Measurements from ENCODE around the gene FAM3B. TPM values are rescaled to one million over a fixed set of nuclear protein-coding genes. Genes with fewer than 3 reads are reported as not detected.

Gene FAM3B
- total and polyA plus RNA-seq, 9 of the 15 experiments (the other 6 are each of a cell fraction or from before 2014, with no cell fraction given): 0.04 to 0.18 (median 0.12) TPM; not detected in 5

DNA sequence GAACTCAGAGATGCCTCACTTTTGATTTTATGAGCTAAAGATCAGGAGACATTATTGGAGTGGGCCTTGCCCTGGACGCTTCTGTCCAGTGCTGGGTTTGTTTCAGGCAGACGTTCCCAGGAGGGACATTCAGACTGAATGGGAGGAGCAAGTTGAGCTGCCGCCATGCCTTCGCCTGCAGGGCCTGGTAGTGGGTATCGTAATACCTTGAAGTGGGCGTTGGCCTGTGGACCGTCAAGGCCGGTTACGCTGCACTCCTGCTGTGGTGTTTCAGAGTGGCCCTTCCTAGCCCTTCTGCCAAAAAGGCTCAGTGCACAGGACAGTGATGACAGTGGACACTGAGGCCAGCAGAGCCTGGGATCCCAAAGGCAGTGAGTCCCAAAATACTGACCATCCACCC lies 1.6 kb downstream of the FAM3B start:
- Histone ChIP-seq H3K27me3 (ENCODE audit: control insufficient read depth in 2 of 2, insufficient read depth in 2 of 2, low read length in 2 of 2) (peaks cover 17 to 55% of the 10 kb centered on the region in 2 experiments; a peak in 3 of 5 replicates), H3K4me2 (ENCODE audit: insufficient read depth, low read length) (no peak overlapping the region), H3K4me3 (no peak overlapping the region), H2AFZ (ENCODE audit: low read depth, low read length) (no peak overlapping the region), H4K20me1 (replicated peaks; ENCODE audit: control insufficient read depth, insufficient read depth, low read length) (0 out of 2 replicates have a peak, but pooled peaks cover 5% of the 10 kb centered on the region), H3K36me3 (ENCODE audit: control insufficient read depth, insufficient read depth, low read length) (no peaks in the 10 kb centered on the region), H3K27ac (ENCODE audit: extremely low read depth, low read depth, low read length) (no peak overlapping the region), H3K9me3 (replicated peaks; ENCODE audit: control insufficient read depth, insufficient read depth, low read depth, low read length) (no peaks in the 10 kb centered on the region), H3K9me1 (ENCODE audit: control insufficient read depth, insufficient read depth, low read length) (no peaks in the 10 kb centered on the region), H3K79me2 (ENCODE audit: control insufficient read depth, insufficient read depth, low read length) (no peaks in the 10 kb centered on the region), H3K9ac (ENCODE audit: insufficient read depth in 1 of 2, low read depth in 2 of 2, low read length in 2 of 2) (no peak overlapping the region), H3K4me1 (replicated peaks in 1 of 2; ENCODE audit: control insufficient read depth in 2 of 2, insufficient read depth in 2 of 2, low read length in 2 of 2) (peaks cover 0 to 5% of the 10 kb centered on the region in 2 experiments; a peak in 1 of 5 replicates)
- TF ChIP-seq, protein P1, sequence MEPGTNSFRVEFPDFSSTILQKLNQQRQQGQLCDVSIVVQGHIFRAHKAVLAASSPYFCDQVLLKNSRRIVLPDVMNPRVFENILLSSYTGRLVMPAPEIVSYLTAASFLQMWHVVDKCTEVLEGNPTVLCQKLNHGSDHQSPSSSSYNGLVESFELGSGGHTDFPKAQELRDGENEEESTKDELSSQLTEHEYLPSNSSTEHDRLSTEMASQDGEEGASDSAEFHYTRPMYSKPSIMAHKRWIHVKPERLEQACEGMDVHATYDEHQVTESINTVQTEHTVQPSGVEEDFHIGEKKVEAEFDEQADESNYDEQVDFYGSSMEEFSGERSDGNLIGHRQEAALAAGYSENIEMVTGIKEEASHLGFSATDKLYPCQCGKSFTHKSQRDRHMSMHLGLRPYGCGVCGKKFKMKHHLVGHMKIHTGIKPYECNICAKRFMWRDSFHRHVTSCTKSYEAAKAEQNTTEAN (CRISPR knock-in tag; IDR thresholded peaks at IDR 0.05): no peak
- TF ChIP-seq FOS (IDR thresholded peaks at IDR 0.05; ENCODE audit: extremely low read depth, insufficient read length): no peak
- FAIRE-seq (no peak), ATAC-seq (no peak), DNase-seq (ENCODE audit: extremely low read depth in 1 of 4, low spot score in 3 of 4) (no peak)
- no TSS peak for BruUV-seq (replicated peaks)
- in situ Hi-C loops (cut with MboI): no loop called here
- WGBS (ENCODE audit: insufficient coverage, low coverage, missing lambda C conversion rate): 1% methylated on average over 9 of the region's 9 CpGs
- intact Hi-C loops (cut with micrococcal nuclease): no loop called here
- CTCF ChIA-PET (ENCODE audit: low intra/inter-chr PET ratio): no interaction called here
- POLR2A ChIA-PET: no interaction called here

DNA sequence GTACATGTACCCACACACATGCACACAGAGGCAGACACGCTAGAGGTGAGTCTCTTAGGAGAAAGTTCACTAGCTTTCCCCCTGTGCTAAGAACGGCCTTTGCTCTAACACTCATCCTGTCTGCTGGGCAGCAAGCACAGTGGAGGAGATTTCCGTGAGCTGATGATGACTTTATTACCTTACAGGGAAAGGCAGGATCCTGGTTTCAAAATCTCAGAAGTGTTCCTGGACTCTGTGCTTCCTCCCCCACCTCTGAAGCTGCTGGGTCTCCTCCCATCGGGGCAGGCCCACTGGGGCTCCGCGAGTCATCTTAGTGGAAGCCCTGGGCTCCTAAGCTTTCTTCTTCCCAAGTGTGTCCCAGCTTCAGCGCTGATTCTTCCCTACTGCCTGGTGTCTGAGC lies 2.7 kb downstream of the FAM3B start:
- 0% methylated on average over 7 of the region's 7 CpGs for WGBS (ENCODE audit: insufficient coverage, low coverage, missing lambda C conversion rate)
- H3K79me2 ChIP-seq (ENCODE audit: control insufficient read depth, insufficient read depth, low read length): no peaks in the 10 kb centered on the region
- no peak overlapping the region for H3K4me2 ChIP-seq (ENCODE audit: insufficient read depth, low read length)
- intact Hi-C loops (cut with micrococcal nuclease): no loop called here
- peaks cover 0 to 5% of the 10 kb centered on the region in 2 experiments; a peak in 1 of 5 replicates for H3K4me1 ChIP-seq (replicated peaks in 1 of 2; ENCODE audit: control insufficient read depth in 2 of 2, insufficient read depth in 2 of 2, low read length in 2 of 2)
- 0 out of 2 replicates have a peak, but pooled peaks cover 5% of the 10 kb centered on the region for H4K20me1 ChIP-seq (replicated peaks; ENCODE audit: control insufficient read depth, insufficient read depth, low read length)
- POLR2A ChIA-PET: no interaction called here
- FAIRE-seq (no peak), ATAC-seq (no peak), DNase-seq (ENCODE audit: extremely low read depth in 1 of 4, low spot score in 3 of 4) (no peak)
- no peaks in the 10 kb centered on the region for H3K9me1 ChIP-seq (ENCODE audit: control insufficient read depth, insufficient read depth, low read length)
- no peak overlapping the region for H3K27ac ChIP-seq (ENCODE audit: extremely low read depth, low read depth, low read length)
- H3K36me3 ChIP-seq (ENCODE audit: control insufficient read depth, insufficient read depth, low read length): no peaks in the 10 kb centered on the region
- CTCF ChIA-PET (ENCODE audit: low intra/inter-chr PET ratio): no interaction called here
- peaks cover 17 to 59% of the 10 kb centered on the region in 2 experiments; a peak in 3 of 5 replicates for H3K27me3 ChIP-seq (ENCODE audit: control insufficient read depth in 2 of 2, insufficient read depth in 2 of 2, low read length in 2 of 2)
- no peaks in the 10 kb centered on the region for H3K9me3 ChIP-seq (replicated peaks; ENCODE audit: control insufficient read depth, insufficient read depth, low read depth, low read length)
- H3K9ac ChIP-seq (ENCODE audit: insufficient read depth in 1 of 2, low read depth in 2 of 2, low read length in 2 of 2): no peak overlapping the region
- in situ Hi-C loops (cut with MboI): no loop called here
- H3K4me3 ChIP-seq: no peak overlapping the region
- BruUV-seq (replicated peaks): no TSS peak
- no peak overlapping the region for H2AFZ ChIP-seq (ENCODE audit: low read depth, low read length)
- TF ChIP-seq ZNF589 (CRISPR knock-in tag; IDR thresholded peaks at IDR 0.05; ENCODE audit: low read depth): no peak
- TF ChIP-seq OTX1 (CRISPR knock-in tag; IDR thresholded peaks at IDR 0.05): no peak
- TF ChIP-seq CSDE1 (IDR thresholded peaks at IDR 0.05): no peak
- TF ChIP-seq ZNF583 (CRISPR knock-in tag; IDR thresholded peaks at IDR 0.05): no peak
- no peak for TF ChIP-seq MCM7 (IDR thresholded peaks at IDR 0.05)
- no peak for TF ChIP-seq THRAP3 (IDR thresholded peaks at IDR 0.05; ENCODE audit: borderline replicate concordance)
- no peak for TF ChIP-seq GATA2 (CRISPR knock-in tag; IDR thresholded peaks at IDR 0.05)
- TF ChIP-seq RBM15 (IDR thresholded peaks at IDR 0.05; ENCODE audit: insufficient read depth, low read length): no peak
- no peak for TF ChIP-seq CHD1 (IDR thresholded peaks at IDR 0.05; ENCODE audit: low read length)
- TF ChIP-seq CHD4 (IDR thresholded peaks at IDR 0.05; ENCODE audit: insufficient read depth, insufficient replicate concordance, low read depth, low read length, poor library complexity, severe bottlenecking): no peak
- TF ChIP-seq ZBTB1 (CRISPR knock-in tag; IDR thresholded peaks at IDR 0.05; ENCODE audit: borderline replicate concordance, low read depth): no peak
- TF ChIP-seq KAT7 (CRISPR knock-in tag; IDR thresholded peaks at IDR 0.05; ENCODE audit: borderline replicate concordance): no peak
- TF ChIP-seq CTBP1 (IDR thresholded peaks at IDR 0.05; ENCODE audit: borderline replicate concordance): no peak
- TF ChIP-seq, protein P2, sequence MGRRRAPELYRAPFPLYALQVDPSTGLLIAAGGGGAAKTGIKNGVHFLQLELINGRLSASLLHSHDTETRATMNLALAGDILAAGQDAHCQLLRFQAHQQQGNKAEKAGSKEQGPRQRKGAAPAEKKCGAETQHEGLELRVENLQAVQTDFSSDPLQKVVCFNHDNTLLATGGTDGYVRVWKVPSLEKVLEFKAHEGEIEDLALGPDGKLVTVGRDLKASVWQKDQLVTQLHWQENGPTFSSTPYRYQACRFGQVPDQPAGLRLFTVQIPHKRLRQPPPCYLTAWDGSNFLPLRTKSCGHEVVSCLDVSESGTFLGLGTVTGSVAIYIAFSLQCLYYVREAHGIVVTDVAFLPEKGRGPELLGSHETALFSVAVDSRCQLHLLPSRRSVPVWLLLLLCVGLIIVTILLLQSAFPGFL (CRISPR knock-in tag; IDR thresholded peaks at IDR 0.05): no peak
